HepG2 (cell line): ENCODE results near the gene NUDT22. TPM values are rescaled to one million over a fixed set of nuclear protein-coding genes. Genes with fewer than 3 reads are reported as not detected.

Source experiments
- ATM ChIP-seq: fragments of 450-650 bp; IDR thresholded peaks from 2 replicates; pipeline ENCODE4 v1.7.1; 2017; ENCODE audit warnings: mild to moderate bottlenecking, borderline replicate concordance
- DMTF1 ChIP-seq: sonication (generic); formaldehyde crosslinking; IDR thresholded peaks from 2 replicates; pipeline ENCODE4 v1.4.0; 2020; ENCODE audit warnings: mild to moderate bottlenecking, missing genetic modification reagents
- FOXK1 ChIP-seq: sonication (generic); formaldehyde crosslinking; IDR thresholded peaks from 2 replicates; pipeline ENCODE4 v1.4.0; 2020; ENCODE audit warnings: low read depth, missing genetic modification reagents, borderline replicate concordance
- FOXP4 ChIP-seq: sonication (generic); formaldehyde crosslinking; IDR thresholded peaks from 2 replicates; pipeline ENCODE4 v1.4.0; 2020; ENCODE audit warnings: missing genetic modification reagents
- HNRNPL ChIP-seq: fragments of 200-400 bp; formaldehyde crosslinking; IDR thresholded peaks from 2 replicates; pipeline ENCODE4 v1.6.1; 2017; ENCODE audit warnings: mild to moderate bottlenecking, low read depth, low read length
- HOMEZ ChIP-seq: IDR thresholded peaks from 2 replicates; pipeline ENCODE4 v1.6.1; 2016; ENCODE audit warnings: low read depth
- IRF9 ChIP-seq: sonication (generic); formaldehyde crosslinking; IDR thresholded peaks from 2 replicates; pipeline ENCODE4 v1.8.0; 2022; ENCODE audit warnings: missing genetic modification reagents, mild to moderate bottlenecking, borderline replicate concordance
- KLF11 ChIP-seq: IDR thresholded peaks from 2 replicates; pipeline ENCODE4 v1.6.1; 2016; ENCODE audit warnings: missing compliant biosample characterization
- RELA ChIP-seq: sonication (generic); formaldehyde crosslinking; IDR thresholded peaks from 2 replicates; pipeline ENCODE4 v1.4.0; 2020; ENCODE audit warnings: missing genetic modification reagents
- SAP130 ChIP-seq: IDR thresholded peaks from 2 replicates; pipeline ENCODE4 v1.6.1; 2016; ENCODE audit warnings: low read depth
- TERF1 ChIP-seq: sonication (generic); formaldehyde crosslinking; IDR thresholded peaks from 2 replicates; pipeline ENCODE4 v1.8.0; 2022; ENCODE audit warnings: mild to moderate bottlenecking, missing genetic modification reagents, moderate library complexity
- ZFP36 ChIP-seq: fragments of 150-350 bp; IDR thresholded peaks from 2 replicates; pipeline ENCODE4 v1.6.1; 2018; ENCODE audit warnings: borderline replicate concordance, low read length, low read depth; ENCODE audit not compliant: partially characterized antibody
- ZNF598 ChIP-seq: sonication (generic); formaldehyde crosslinking; IDR thresholded peaks from 2 replicates; pipeline ENCODE4 v1.5.1; 2020; ENCODE audit warnings: mild to moderate bottlenecking, missing genetic modification reagents, borderline replicate concordance
- ZNF614 ChIP-seq: IDR thresholded peaks from 2 replicates; pipeline ENCODE4 v1.6.1; 2018; ENCODE audit warnings: missing biosample characterization, missing genetic modification reagents, inconsistent platforms, borderline replicate concordance
- polyA plus RNA-seq, 8 experiments: library from polyadenylated mRNA; depleted of rRNA in 3 of 8; stranded (reverse) in 7 of 8; unstranded in 1 of 8; fragments of >200 nt; fragmentation: Illumina TruSeq in 4 of 8; extraction: Trizol in 4 of 8; gene quantifications; 2 replicates each; pipeline versions ENCODE4 v1.2.1 to v1.2.3, GENCODE V29; 2011 to 2016; ENCODE audit warnings: low read depth in 4 of 8, missing spikeins in 1 of 8, mixed read lengths in 1 of 8; ENCODE audit not compliant: insufficient read depth in 1 of 8
- total RNA-seq, 5 experiments: library from RNA; depleted of rRNA; stranded (reverse); fragments of >200 nt; fragmentation: Illumina TruSeq; extraction: Trizol; gene quantifications; 2 replicates each; pipeline ENCODE4 v1.2.3, GENCODE V29; 2016; ENCODE audit warnings: low read depth in 1 of 5
- TF ChIP-seq, protein P1 (sequence below): sonication (generic); formaldehyde crosslinking; IDR thresholded peaks from 2 replicates; pipeline ENCODE4 v1.4.0; 2020; ENCODE audit warnings: mild to moderate bottlenecking, missing genetic modification reagents
- TF ChIP-seq, protein P2 (sequence below): sonication (generic); formaldehyde crosslinking; IDR thresholded peaks from 2 replicates; pipeline ENCODE4 v1.8.1; 2023; ENCODE audit warnings: mild to moderate bottlenecking, missing genetic modification reagents, borderline replicate concordance
- TF ChIP-seq, protein P3 (sequence below): sonication (generic); formaldehyde crosslinking; IDR thresholded peaks from 2 replicates; pipeline ENCODE4 v1.4.0; 2020; ENCODE audit warnings: missing genetic modification reagents

Gene NUDT22
- total and polyA plus RNA-seq, 2 of the 13 experiments (the other 11 are each of a cell fraction or from before 2014, with no cell fraction given) = 33.5 to 39.8 TPM

GRCh38 chr11:64218628-64219353 lies 7.3 kb upstream of the NUDT22 start (continued):
- TF ChIP-seq TERF1 (CRISPR knock-in tag) (no peak), DMTF1 (CRISPR knock-in tag) (no peak), ATM (no peak), FOXP4 (CRISPR knock-in tag) (peak; percentile 68), ZNF598 (no peak), HOMEZ (CRISPR knock-in tag) (no peak), ZFP36 (peak; percentile 90), FOXK1 (CRISPR knock-in tag) (no peak), ZNF614 (CRISPR knock-in tag) (no peak), SAP130 (CRISPR knock-in tag) (peak; percentile 45), IRF9 (CRISPR knock-in tag) (no peak), KLF11 (CRISPR knock-in tag) (no peak), RELA (CRISPR knock-in tag) (no peak), HNRNPL (no peak)
- TF ChIP-seq, protein P1, sequence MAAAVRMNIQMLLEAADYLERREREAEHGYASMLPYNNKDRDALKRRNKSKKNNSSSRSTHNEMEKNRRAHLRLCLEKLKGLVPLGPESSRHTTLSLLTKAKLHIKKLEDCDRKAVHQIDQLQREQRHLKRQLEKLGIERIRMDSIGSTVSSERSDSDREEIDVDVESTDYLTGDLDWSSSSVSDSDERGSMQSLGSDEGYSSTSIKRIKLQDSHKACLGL (CRISPR knock-in tag) = no peak
- TF ChIP-seq, protein P2, sequence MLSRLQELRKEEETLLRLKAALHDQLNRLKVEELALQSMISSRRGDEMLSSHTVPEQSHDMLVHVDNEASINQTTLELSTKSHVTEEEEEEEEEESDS (CRISPR knock-in tag) = no peak
- TF ChIP-seq, protein P3, sequence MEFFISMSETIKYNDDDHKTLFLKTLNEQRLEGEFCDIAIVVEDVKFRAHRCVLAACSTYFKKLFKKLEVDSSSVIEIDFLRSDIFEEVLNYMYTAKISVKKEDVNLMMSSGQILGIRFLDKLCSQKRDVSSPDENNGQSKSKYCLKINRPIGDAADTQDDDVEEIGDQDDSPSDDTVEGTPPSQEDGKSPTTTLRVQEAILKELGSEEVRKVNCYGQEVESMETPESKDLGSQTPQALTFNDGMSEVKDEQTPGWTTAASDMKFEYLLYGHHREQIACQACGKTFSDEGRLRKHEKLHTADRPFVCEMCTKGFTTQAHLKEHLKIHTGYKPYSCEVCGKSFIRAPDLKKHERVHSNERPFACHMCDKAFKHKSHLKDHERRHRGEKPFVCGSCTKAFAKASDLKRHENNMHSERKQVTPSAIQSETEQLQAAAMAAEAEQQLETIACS = no peak
